ENCODE data around the gene SPATA3. TPM values are rescaled to one million over a fixed set of nuclear protein-coding genes. Genes with fewer than 3 reads are reported as not detected.

Gene SPATA3
- total and polyA plus RNA-seq, 2 experiments from 2014 or later, result not detected

DNA sequence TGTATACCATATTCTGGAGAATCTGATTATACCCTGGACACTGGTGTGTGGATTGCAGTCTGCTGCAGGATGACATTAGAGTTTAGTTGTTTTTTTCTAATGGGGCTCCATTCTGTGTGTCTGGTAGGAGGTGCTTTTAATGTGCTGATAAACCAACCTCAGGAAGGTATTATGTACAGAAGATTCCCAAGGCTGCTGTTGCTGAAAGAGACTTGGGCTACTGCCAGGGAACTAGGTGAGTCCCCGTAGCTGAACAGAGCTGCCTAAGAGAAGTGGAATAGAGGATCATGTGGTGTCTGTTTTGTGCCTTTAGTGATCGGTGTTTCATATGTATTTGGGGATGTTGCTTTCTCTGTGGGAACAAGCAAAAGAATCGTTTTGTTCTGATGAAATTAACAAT is 16.5 kb downstream of the SPATA3 start:
- Histone ChIP-seq H3K27ac (no peak overlapping the region), H3K4me1 (ENCODE audit: low read depth) (no peaks in the 10 kb centered on the region), H3K9me3 (ENCODE audit: low read depth) (no peaks in the 10 kb centered on the region), H3K36me3 (no peaks in the 10 kb centered on the region), H3K4me3 (no peak overlapping the region), H3K27me3 (no peaks in the 10 kb centered on the region)
- no peak for TF ChIP-seq CTCF (IDR thresholded peaks at IDR 0.05; ENCODE audit: low read depth, low read length)
- no peak for DNase-seq (ENCODE audit: low read depth in 1 of 2, low spot score in 1 of 2)

DNA sequence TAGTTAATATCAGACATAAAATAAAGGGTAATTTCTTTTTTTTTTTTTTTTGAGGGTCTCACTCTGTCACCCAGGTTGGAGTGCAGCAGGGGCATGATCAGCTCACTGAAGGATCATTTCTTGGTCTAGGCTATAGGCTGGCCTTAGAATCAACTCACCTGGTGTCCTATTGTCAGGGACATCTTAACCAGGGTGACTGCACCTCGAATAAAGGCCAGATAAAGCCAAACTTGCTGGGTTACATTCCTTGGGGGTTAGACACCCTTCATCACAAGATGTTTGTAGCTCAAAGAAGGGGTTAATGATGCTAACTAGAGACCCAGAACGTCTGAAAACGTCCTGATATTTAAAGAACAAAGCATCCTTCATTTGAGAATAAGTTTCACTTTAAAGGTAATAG is 17.9 kb downstream of the SPATA3 start:
- no peak for TF ChIP-seq CTCF (IDR thresholded peaks at IDR 0.05; ENCODE audit: low read depth, low read length)

GRCh38 chr2:231015478-231015877 is 19.6 kb downstream of the SPATA3 start:
- Histone ChIP-seq H3K9me3 (ENCODE audit: low read depth) (no peaks in the 10 kb centered on the region), H3K4me1 (ENCODE audit: low read depth) (no peaks in the 10 kb centered on the region), H3K27ac (no peak overlapping the region), H3K27me3 (no peaks in the 10 kb centered on the region), H3K4me3 (no peak overlapping the region), H3K36me3 (no peaks in the 10 kb centered on the region)
- no peak for DNase-seq (ENCODE audit: low read depth in 1 of 2, low spot score in 1 of 2)
- TF ChIP-seq CTCF (IDR thresholded peaks at IDR 0.05; ENCODE audit: low read depth, low read length), result no peak

More for the DNA sequence above, 17.9 kb downstream of the SPATA3 start:
- no peaks in the 10 kb centered on the region for H3K9me3 ChIP-seq (ENCODE audit: low read depth)
- H3K27me3 ChIP-seq, result no peaks in the 10 kb centered on the region
- H3K36me3 ChIP-seq, result no peaks in the 10 kb centered on the region
- H3K4me3 ChIP-seq, result no peak overlapping the region
- DNase-seq (ENCODE audit: low read depth in 1 of 2, low spot score in 1 of 2), result no peak
- no peaks in the 10 kb centered on the region for H3K4me1 ChIP-seq (ENCODE audit: low read depth)
- H3K27ac ChIP-seq, result no peak overlapping the region

DNA sequence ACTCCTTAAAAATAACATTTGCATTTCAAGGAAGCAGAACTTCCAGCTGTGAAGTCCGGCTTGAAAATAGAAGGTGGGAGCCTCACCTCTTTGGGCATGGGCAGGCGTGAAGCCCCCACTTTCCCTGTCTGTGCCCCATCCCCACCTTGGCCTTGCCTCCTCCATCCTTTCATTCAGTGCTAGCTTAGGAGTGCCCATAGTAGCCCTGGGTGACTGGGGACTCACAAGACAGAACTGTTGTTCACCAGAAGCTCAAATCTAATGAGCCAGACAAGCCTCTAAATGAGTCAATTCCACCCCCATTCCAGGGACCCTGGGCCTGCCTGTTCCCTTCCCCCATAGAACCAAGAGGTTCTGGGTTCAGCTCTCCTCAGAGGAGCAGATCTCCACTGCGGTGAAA is 20.0 kb downstream of the SPATA3 start:
- H3K36me3 ChIP-seq, result no peaks in the 10 kb centered on the region
- no peaks in the 10 kb centered on the region for H3K4me1 ChIP-seq (ENCODE audit: low read depth)
- no peaks in the 10 kb centered on the region for H3K9me3 ChIP-seq (ENCODE audit: low read depth)
- no peak for TF ChIP-seq CTCF (IDR thresholded peaks at IDR 0.05; ENCODE audit: low read depth, low read length)
- H3K27me3 ChIP-seq, result no peaks in the 10 kb centered on the region
- no peak overlapping the region for H3K27ac ChIP-seq
- H3K4me3 ChIP-seq, result no peak overlapping the region
- DNase-seq (ENCODE audit: low read depth in 1 of 2, low spot score in 1 of 2), result no peak

GRCh38 chr2:231016566-231017230 is 20.8 kb downstream of the SPATA3 start:
- no peak overlapping the region for H3K27ac ChIP-seq
- H3K36me3 ChIP-seq, result no peaks in the 10 kb centered on the region
- DNase-seq (ENCODE audit: low read depth in 1 of 2, low spot score in 1 of 2), result peak in 1 of 2 donors; percentile 26
- H3K4me1 ChIP-seq (ENCODE audit: low read depth), result no peaks in the 10 kb centered on the region
- no peaks in the 10 kb centered on the region for H3K9me3 ChIP-seq (ENCODE audit: low read depth)
- no peak for TF ChIP-seq CTCF (IDR thresholded peaks at IDR 0.05; ENCODE audit: low read depth, low read length)
- no peaks in the 10 kb centered on the region for H3K27me3 ChIP-seq
- H3K4me3 ChIP-seq, result no peak overlapping the region

Data from cardiac muscle cell (in vitro differentiated cells and primary cell).